Uterus (tissue), 4 donors: Measurements from ENCODE around the gene PSEN2. TPM values are rescaled to one million over a fixed set of nuclear protein-coding genes. Genes with fewer than 3 reads are reported as not detected.

Experiments used
- DNase-seq, 2 donors: peaks; one replicate each; pipeline ENCODE4 v3.0.0-alpha.2; 2019 to 2020
- H3K27ac ChIP-seq, 2 donors: fragments of 200-600 bp; sonication (generic); 1 replicate in 1 of 2; 2 replicates in 1 of 2; pipeline ENCODE4 v1.5.1; 2016 to 2018
- H3K27me3 ChIP-seq, 2 donors: fragments of 200-600 bp; sonication (generic); one replicate each; pipeline ENCODE4 v1.5.1; 2018 to 2019; ENCODE audit warnings: control low read depth in 1 of 2
- H3K36me3 ChIP-seq, 2 donors: fragments of 200-600 bp; sonication (generic); one replicate each; pipeline ENCODE4 v1.5.1; 2019; ENCODE audit warnings: control low read depth in 1 of 2
- H3K4me1 ChIP-seq, 2 donors: fragments of 200-600 bp; sonication (generic); one replicate each; pipeline ENCODE4 v1.5.1; 2018 to 2019; ENCODE audit warnings: control low read depth in 1 of 2
- H3K4me3 ChIP-seq, 2 donors: fragments of 200-600 bp; sonication (generic); 1 replicate in 1 of 2; 2 replicates in 1 of 2; pipeline ENCODE4 v1.5.1; 2018 to 2019; ENCODE audit warnings: mild to moderate bottlenecking in 1 of 2
- H3K9me3 ChIP-seq, 2 donors: fragments of 200-600 bp; sonication (generic); one replicate each; pipeline ENCODE4 v1.5.1; 2019; ENCODE audit warnings: control low read depth in 1 of 2
- CTCF ChIP-seq, 4 experiments: fragments of 200-600 bp in 2 of 4; fragments of 450-650 bp in 2 of 4; sonication (generic) in 2 of 4; IDR thresholded peaks; one replicate each; pipeline ENCODE4 v1.5.1; 2016 to 2019; ENCODE audit warnings: antibody characterized with exemption in 4 of 4, mild to moderate bottlenecking in 2 of 4, moderate library complexity in 1 of 4
- POLR2A ChIP-seq, 2 donors: fragments of 450-650 bp; IDR thresholded peaks; one replicate each; pipeline ENCODE4 v1.6.1; 2016; ENCODE audit warnings: antibody characterized with exemption in 2 of 2, mild to moderate bottlenecking in 1 of 2, moderate library complexity in 1 of 2
- intact Hi-C: fragments of 100-400 bp; cut with DNase I; formaldehyde crosslinking; loops from one replicate; pipeline ENCODE4 v1.15.1; 2023; ENCODE audit warnings: low total_unique reads
- total RNA-seq, 4 donors: library from RNA; depleted of rRNA in 3 of 4; stranded (reverse); fragments of >200 nt in 3 of 4; gene quantifications; one replicate each; pipeline versions ENCODE4 v1.1.0 to v1.2.4, GENCODE V29; 2014 to 2023
- donor health status: DM: yes; HTN: yes; CAD: no.

The PSEN2 gene
- total RNA-seq, 4 donors from 2014 or later = 12.8 to 80.9 (median 31.3) TPM

GRCh38 chr1:226937940-226938725 lies 67.7 kb downstream of the PSEN2 start:
- H3K4me1 ChIP-seq = peaks cover 2 to 3% of the 10 kb centered on the region in 2 donors
- H3K4me3 ChIP-seq = no peak overlapping the region
- H3K36me3 ChIP-seq = no peaks in the 10 kb centered on the region
- no peak for DNase-seq
- intact Hi-C loops = no loop called here
- TF ChIP-seq CTCF (IDR thresholded peaks at IDR 0.05) = no peak
- no peak for TF ChIP-seq POLR2A (IDR thresholded peaks at IDR 0.05)
- peak overlapping the region; percentile 96 to 98 for H3K27ac ChIP-seq
- no peaks in the 10 kb centered on the region for H3K27me3 ChIP-seq
- H3K9me3 ChIP-seq = peaks cover 0 to 13% of the 10 kb centered on the region in 2 donors

- H3K27me3 ChIP-seq = no peaks in the 10 kb centered on the region
- no peaks in the 10 kb centered on the region for H3K36me3 ChIP-seq
- H3K9me3 ChIP-seq = peaks cover 0 to 12% of the 10 kb centered on the region in 2 donors
- peaks cover 3 to 6% of the 10 kb centered on the region in 2 donors for H3K4me1 ChIP-seq
- H3K27ac ChIP-seq = peak overlapping the region; percentile 96 to 98
- intact Hi-C loops = no loop called here
- TF ChIP-seq POLR2A (IDR thresholded peaks at IDR 0.05) (no peak), CTCF (IDR thresholded peaks at IDR 0.05) (no peak)
- no peak for DNase-seq
- H3K4me3 ChIP-seq = peak overlapping the region; percentile 64 to 73
Observed at GRCh38 chr1:226938903-226939437, 68.6 kb downstream of the PSEN2 start.

GRCh38 chr1:226939438-226940028 lies 69.1 kb downstream of the PSEN2 start:
- Histone ChIP-seq H3K4me3 (peak overlapping the region; percentile 64 to 73), H3K9me3 (peaks cover 0 to 6% of the 10 kb centered on the region in 2 donors), H3K27ac (peak overlapping the region; percentile 96 to 98), H3K36me3 (no peaks in the 10 kb centered on the region), H3K4me1 (peaks cover 3 to 6% of the 10 kb centered on the region in 2 donors), H3K27me3 (no peaks in the 10 kb centered on the region)
- intact Hi-C loops = no loop called here
- peak; percentile 94 to 97 for TF ChIP-seq POLR2A (IDR thresholded peaks at IDR 0.05)
- TF ChIP-seq CTCF (IDR thresholded peaks at IDR 0.05) = peak in 1 of 4 experiments; percentile 4
- DNase-seq = peak; percentile 67 to 68

- intact Hi-C loops = no loop called here
- peak within 1 kb of the TSS; percentile 96 to 98 for H3K27ac ChIP-seq
- peak; percentile 99 for DNase-seq
- H3K36me3 ChIP-seq = no peaks in the 10 kb centered on the region
- no peaks in the 10 kb centered on the region for H3K9me3 ChIP-seq
- H3K4me3 ChIP-seq = peak within 1 kb of the TSS; percentile 97 to 98
- TF ChIP-seq POLR2A (IDR thresholded peaks at IDR 0.05) (peak in 1 of 2 donors; percentile 61), CTCF (IDR thresholded peaks at IDR 0.05) (peak in 2 of 4 experiments; percentile 1 to 30)
- H3K4me1 ChIP-seq = peaks cover 3 to 6% of the 10 kb centered on the region in 2 donors
- no peaks in the 10 kb centered on the region for H3K27me3 ChIP-seq
Observed at GRCh38 chr1:226940029-226940805, 69.8 kb downstream of the PSEN2 start, which contains the start of gene COQ8A. TSS of gene COQ8A (plus strand) at chr1:226940294. CDS start at chr1:226961386, 21,092 bp downstream.
